DMS 273 (cell line): ENCODE measurements around the gene IRAK3.
A peak's percentile ranks its signal among the peaks of the same experiment; 100 is the strongest.

ENCODE experiments used
- DNase-seq: peaks from one replicate; lab custom pipeline; 2025; ENCODE audit not compliant: unreplicated experiment; lab: John Stamatoyannopoulos, UW

The IRAK3 gene

GRCh38 chr12:66252771-66253170 lies 63.8 kb downstream of the IRAK3 start:
- no peak for DNase-seq

- no peak for DNase-seq
Measured at GRCh38 chr12:66255737-66256136, 66.7 kb downstream of the IRAK3 start.

- no peak for DNase-seq
Measured at GRCh38 chr12:66258011-66258410, 69.0 kb downstream of the IRAK3 start.

- DNase-seq: no peak
Measured at GRCh38 chr12:66262737-66263136, 73.7 kb downstream of the IRAK3 start.

- no peak for DNase-seq
Measured at GRCh38 chr12:66268562-66268961, 79.5 kb downstream of the IRAK3 start.

GRCh38 chr12:66269142-66269541 lies 80.1 kb downstream of the IRAK3 start:
- DNase-seq: no peak

GRCh38 chr12:66269757-66270383 lies 80.9 kb downstream of the IRAK3 start:
- peak; percentile 65 for DNase-seq

GRCh38 chr12:66270613-66271012 lies 81.6 kb downstream of the IRAK3 start:
- DNase-seq: no peak

- no peak for DNase-seq
Measured at GRCh38 chr12:66272650-66273049, 83.6 kb downstream of the IRAK3 start.

- DNase-seq: no peak
Measured at GRCh38 chr12:66273147-66273546, 84.1 kb downstream of the IRAK3 start.

GRCh38 chr12:66275040-66275439 lies 86.0 kb downstream of the IRAK3 start:
- no peak for DNase-seq

GRCh38 chr12:66279123-66279712 lies 90.2 kb downstream of the IRAK3 start:
- DNase-seq: peak; percentile 52

GRCh38 chr12:66280561-66280960 lies 91.5 kb downstream of the IRAK3 start:
- DNase-seq: no peak

- no peak for DNase-seq
Measured at GRCh38 chr12:66282244-66282643, 93.2 kb downstream of the IRAK3 start.

- DNase-seq: no peak
Measured at GRCh38 chr12:66287275-66287674, 98.3 kb downstream of the IRAK3 start.

GRCh38 chr12:66288121-66288520 lies 99.1 kb downstream of the IRAK3 start:
- DNase-seq: no peak

GRCh38 chr12:66289485-66289884 lies 100.5 kb downstream of the IRAK3 start:
- DNase-seq: no peak

- no peak for DNase-seq
Measured at GRCh38 chr12:66290716-66291200, 101.7 kb downstream of the IRAK3 start.

- no peak for DNase-seq
Measured at GRCh38 chr12:66296176-66296683, 107.2 kb downstream of the IRAK3 start.

GRCh38 chr12:66297080-66297479 lies 108.1 kb downstream of the IRAK3 start:
- DNase-seq: no peak

GRCh38 chr12:66297923-66298322 lies 108.9 kb downstream of the IRAK3 start:
- no peak for DNase-seq

GRCh38 chr12:66301944-66302826 lies 113.2 kb downstream of the IRAK3 start, which contains the start of gene HELB:
TSS of gene HELB (plus strand) at chr12:66302493. CDS start at chr12:66302604, 111 bp downstream.
- DNase-seq: peak; percentile 97
